ENCODE data around the gene PRAC1. TPM values are rescaled to one million over a fixed set of nuclear protein-coding genes. Genes with fewer than 3 reads are reported as not detected.

Gene PRAC1
- total RNA-seq, 4 donors from 2014 or later, result not detected

GRCh38 chr17:48676963-48677558 is 45.3 kb downstream of the PRAC1 start:
- TF ChIP-seq CTCF (IDR thresholded peaks at IDR 0.05) (no peak), POLR2A (IDR thresholded peaks at IDR 0.05) (no peak)
- H3K27ac ChIP-seq, result no peak overlapping the region
- no peak for DNase-seq
- H3K9me3 ChIP-seq, result no peaks in the 10 kb centered on the region
- peaks cover 0 to 7% of the 10 kb centered on the region in 2 donors for H3K4me1 ChIP-seq
- no peaks in the 10 kb centered on the region for H3K36me3 ChIP-seq
- H3K27me3 ChIP-seq, result peaks cover 0 to 7% of the 10 kb centered on the region in 2 donors
- intact Hi-C loops (cut with DNase I; ENCODE audit: low total_unique reads), result no loop called here
- no peak overlapping the region for H3K4me3 ChIP-seq

- Histone ChIP-seq H3K36me3 (no peaks in the 10 kb centered on the region), H3K4me1 (no peaks in the 10 kb centered on the region), H3K27ac (peak overlapping the region in 1 of 2 donors; percentile 37), H3K27me3 (peaks cover 0 to 3% of the 10 kb centered on the region in 2 donors), H3K4me3 (no peak overlapping the region), H3K9me3 (no peaks in the 10 kb centered on the region)
- intact Hi-C loops (cut with DNase I; ENCODE audit: low total_unique reads), result no loop called here
- no peak for TF ChIP-seq CTCF (IDR thresholded peaks at IDR 0.05)
- TF ChIP-seq POLR2A (IDR thresholded peaks at IDR 0.05), result no peak
- DNase-seq, result no peak
These were observed 50.0 kb downstream of the PRAC1 start for GRCh38 chr17:48672340-48672739.

MicroRNA genes within 50 kb of the gene (microRNA counts, 767-probe panel; counts per million panel counts)
- microRNA hsa-miR-3185, result 0 counts per million in 2 donors

Small RNA genes lying within 50 kb of the gene (microRNA-seq; reads per million reads assigned to microRNA genes)
- gene MIR3185 (ENCODE audit: borderline microRNAs expressed, borderline replicate concordance), result not detected

Small RNA genes lying within 50 kb of the gene (small RNA-seq; reads per million reads assigned to genes)
- gene AC091179.2 (not detected), gene COX6B1P2 (not detected), gene MIR3185 (not detected), gene RF02132 (not detected), gene RF02133 (not detected), gene RN7SL125P (not detected)

Other genes starting within 250 kb of the PRAC1 start
- not detected for gene HOXB1, start 191.5 kb downstream of the PRAC1 start, total RNA-seq
- gene HOXB2, start 177.4 kb downstream of the PRAC1 start, total RNA-seq, result 10 to 100 TPM in 3 of 4 donors, 1 to 10 TPM in 1; 4.6 to 24.4 (median 17.4) TPM
- 1 to 10 TPM in 2 of 4 donors, under 1 TPM in 1, not detected in 1; 0.88 to 6.9 (median 5.5) TPM for gene HOXB4, start 144.2 kb downstream of the PRAC1 start, total RNA-seq
- gene HOXB3, start 132.3 kb downstream of the PRAC1 start, total RNA-seq, result 10 to 100 TPM; 10.6 to 30.0 (median 18.0) TPM
- gene HOXB5, start 128.7 kb downstream of the PRAC1 start, total RNA-seq, result 1 to 10 TPM in 1 of 4 donors, under 1 TPM in 2, not detected in 1; 0.55 to 2.5 (median 0.59) TPM
- 10 to 100 TPM in 1 of 4 donors, 1 to 10 TPM in 1, under 1 TPM in 1, not detected in 1; 0.88 to 18.2 (median 7.3) TPM for gene HOXB6, start 117.5 kb downstream of the PRAC1 start, total RNA-seq
- gene HOXB7, start 111.5 kb downstream of the PRAC1 start, total RNA-seq, result 1 to 10 TPM in 3 of 4 donors, not detected in 1; 1.0 to 6.9 (median 3.5) TPM
- 1 to 10 TPM in 2 of 4 donors, under 1 TPM in 1, not detected in 1; 0.29 to 9.5 (median 1.9) TPM for gene HOXB8, start 107.2 kb downstream of the PRAC1 start, total RNA-seq
- gene HOXB9, start 96.2 kb downstream of the PRAC1 start, total RNA-seq, result 1 to 10 TPM in 1 of 4 donors, under 1 TPM in 1, not detected in 2; 0.43 to 1.0 TPM
- gene PRAC2, start 667 bp upstream of the PRAC1 start, total RNA-seq, result not detected
- not detected for gene HOXB13, start 6.2 kb upstream of the PRAC1 start, total RNA-seq
- gene TTLL6, start 94.7 kb upstream of the PRAC1 start, total RNA-seq, result under 1 TPM in 2 of 4 donors, not detected in 2; 0.41 to 0.91 TPM
- gene CALCOCO2, start 108.5 kb upstream of the PRAC1 start, total RNA-seq, result 100 to 1,000 TPM in 2 of 4 donors, 10 to 100 TPM in 2; 40.9 to 318 (median 118) TPM
- 10 to 100 TPM; 12.8 to 45.9 (median 23.8) TPM for gene ATP5MC1, start 170.3 kb upstream of the PRAC1 start, total RNA-seq
- gene UBE2Z, start 185.9 kb upstream of the PRAC1 start, total RNA-seq, result 10 to 100 TPM; 25.0 to 77.9 (median 59.4) TPM
- 10 to 100 TPM in 3 of 4 donors, 1 to 10 TPM in 1; 6.9 to 64.6 (median 38.4) TPM for gene SNF8, start 222.3 kb upstream of the PRAC1 start, total RNA-seq
- gene GIP, start 246.1 kb upstream of the PRAC1 start, total RNA-seq, result not detected